Activated CD4-positive, alpha-beta T cell treated with anti-CD3 and anti-CD28 coated beads, Interleukin-2, amount 10 ng/mL, durations not matched to agents 24 days and 14 days (primary cell): Measurements from ENCODE around the gene CSF1. TPM values are rescaled to one million over a fixed set of nuclear protein-coding genes. Genes with fewer than 3 reads are reported as not detected.
A peak's percentile ranks its signal among the peaks of the same experiment; 100 is the strongest.

Source experiments
- DNase-seq: peaks from one replicate; pipeline ENCODE4 v3.0.0; 2022
- H3K27ac Mint-ChIP-seq: one replicate; pipeline ENCODE4 v1.8.0; 2022; ENCODE audit warnings: mild to moderate bottlenecking, mixed read lengths
- H3K27me3 Mint-ChIP-seq: one replicate; pipeline ENCODE4 v1.8.0; 2022; ENCODE audit warnings: mixed read lengths
- H3K36me3 Mint-ChIP-seq: one replicate; pipeline ENCODE4 v1.8.0; 2022; ENCODE audit warnings: low read depth, mild to moderate bottlenecking, mixed read lengths
- H3K4me1 Mint-ChIP-seq: one replicate; pipeline ENCODE4 v1.8.0; 2021; ENCODE audit warnings: mixed read lengths
- H3K4me3 Mint-ChIP-seq: one replicate; pipeline ENCODE4 v1.8.0; 2022; ENCODE audit warnings: mild to moderate bottlenecking, moderate library complexity, mixed read lengths
- H3K9me3 Mint-ChIP-seq: one replicate; pipeline ENCODE4 v1.8.0; 2021; ENCODE audit warnings: mixed read lengths
- intact Hi-C: fragments of 100-400 bp; cut with micrococcal nuclease; formaldehyde crosslinking; loops from one replicate; pipeline ENCODE4 v1.15.1; 2023
- total RNA-seq: library from RNA; stranded (reverse); gene quantifications from 2 replicates; pipeline ENCODE4 v1.2.3, GENCODE V29; 2022

CSF1 gene
- total RNA-seq, 1 donor from 2014 or later: 193 TPM

GRCh38 chr1:109969146-109969829 lies 58.6 kb downstream of the CSF1 start:
- no peaks in the 10 kb centered on the region for H3K4me1 Mint-ChIP-seq
- DNase-seq: no peak
- intact Hi-C loops: no loop called here
- no peak overlapping the region for H3K27ac Mint-ChIP-seq
- H3K36me3 Mint-ChIP-seq: no peaks in the 10 kb centered on the region
- H3K27me3 Mint-ChIP-seq: peaks cover 52% of the 10 kb centered on the region
- peaks cover 5% of the 10 kb centered on the region for H3K9me3 Mint-ChIP-seq
- H3K4me3 Mint-ChIP-seq: no peak overlapping the region

GRCh38 chr1:109969907-109970306 lies 59.3 kb downstream of the CSF1 start:
- peak; percentile 31 for DNase-seq
- H3K9me3 Mint-ChIP-seq: peaks cover 5% of the 10 kb centered on the region
- no peaks in the 10 kb centered on the region for H3K4me1 Mint-ChIP-seq
- no peak overlapping the region for H3K27ac Mint-ChIP-seq
- no peaks in the 10 kb centered on the region for H3K36me3 Mint-ChIP-seq
- intact Hi-C loops: no loop called here
- no peak overlapping the region for H3K4me3 Mint-ChIP-seq
- peaks cover 53% of the 10 kb centered on the region for H3K27me3 Mint-ChIP-seq

- no peak overlapping the region for H3K4me3 Mint-ChIP-seq
- intact Hi-C loops: no loop called here
- no peaks in the 10 kb centered on the region for H3K36me3 Mint-ChIP-seq
- H3K27ac Mint-ChIP-seq: no peak overlapping the region
- H3K27me3 Mint-ChIP-seq: peaks cover 49% of the 10 kb centered on the region
- H3K9me3 Mint-ChIP-seq: no peaks in the 10 kb centered on the region
- DNase-seq: no peak
- H3K4me1 Mint-ChIP-seq: no peaks in the 10 kb centered on the region
These were observed 60.9 kb downstream of the CSF1 start for GRCh38 chr1:109971559-109971958.

- H3K27me3 Mint-ChIP-seq: peaks cover 38% of the 10 kb centered on the region
- no peaks in the 10 kb centered on the region for H3K4me1 Mint-ChIP-seq
- H3K36me3 Mint-ChIP-seq: no peaks in the 10 kb centered on the region
- H3K27ac Mint-ChIP-seq: no peak overlapping the region
- H3K4me3 Mint-ChIP-seq: no peak overlapping the region
- intact Hi-C loops: no loop called here
- no peak for DNase-seq
- H3K9me3 Mint-ChIP-seq: no peaks in the 10 kb centered on the region
These were observed 63.5 kb downstream of the CSF1 start for GRCh38 chr1:109974191-109974590.

- H3K4me3 Mint-ChIP-seq: no peak overlapping the region
- no peaks in the 10 kb centered on the region for H3K9me3 Mint-ChIP-seq
- no peak for DNase-seq
- no peaks in the 10 kb centered on the region for H3K36me3 Mint-ChIP-seq
- intact Hi-C loops: no loop called here
- no peak overlapping the region for H3K27ac Mint-ChIP-seq
- H3K27me3 Mint-ChIP-seq: peaks cover 26% of the 10 kb centered on the region
- H3K4me1 Mint-ChIP-seq: no peaks in the 10 kb centered on the region
These were observed 65.1 kb downstream of the CSF1 start for GRCh38 chr1:109975718-109976117.

- Mint-ChIP-seq H3K9me3 (no peaks in the 10 kb centered on the region), H3K4me1 (no peaks in the 10 kb centered on the region), H3K27me3 (peaks cover 19% of the 10 kb centered on the region), H3K27ac (no peak overlapping the region), H3K36me3 (no peaks in the 10 kb centered on the region), H3K4me3 (no peak overlapping the region)
- DNase-seq: no peak
- intact Hi-C loops: no loop called here
These were observed 66.1 kb downstream of the CSF1 start for GRCh38 chr1:109976762-109977161.

GRCh38 chr1:109977225-109977624 lies 66.6 kb downstream of the CSF1 start:
- Mint-ChIP-seq H3K4me1 (no peaks in the 10 kb centered on the region), H3K27ac (no peak overlapping the region), H3K4me3 (no peak overlapping the region), H3K36me3 (no peaks in the 10 kb centered on the region), H3K9me3 (no peaks in the 10 kb centered on the region), H3K27me3 (peaks cover 17% of the 10 kb centered on the region)
- DNase-seq: no peak
- intact Hi-C loops: no loop called here

GRCh38 chr1:109977657-109978378 lies 67.2 kb downstream of the CSF1 start:
- no peak overlapping the region for H3K4me3 Mint-ChIP-seq
- no peak overlapping the region for H3K27ac Mint-ChIP-seq
- no peaks in the 10 kb centered on the region for H3K9me3 Mint-ChIP-seq
- no peaks in the 10 kb centered on the region for H3K4me1 Mint-ChIP-seq
- intact Hi-C loops: no loop called here
- no peak for DNase-seq
- no peaks in the 10 kb centered on the region for H3K36me3 Mint-ChIP-seq
- H3K27me3 Mint-ChIP-seq: peaks cover 14% of the 10 kb centered on the region

- Mint-ChIP-seq H3K4me1 (peaks cover 2% of the 10 kb centered on the region), H3K4me3 (no peak overlapping the region), H3K27me3 (peaks cover 10% of the 10 kb centered on the region), H3K36me3 (no peaks in the 10 kb centered on the region), H3K27ac (no peak overlapping the region), H3K9me3 (no peaks in the 10 kb centered on the region)
- intact Hi-C loops: no loop called here
- no peak for DNase-seq
These were observed 68.3 kb downstream of the CSF1 start for GRCh38 chr1:109978761-109979488.

GRCh38 chr1:109979489-109980091 lies 68.9 kb downstream of the CSF1 start:
- peaks cover 5% of the 10 kb centered on the region for H3K4me1 Mint-ChIP-seq
- H3K4me3 Mint-ChIP-seq: no peak overlapping the region
- intact Hi-C loops: no loop called here
- peaks cover under 1% of the 10 kb centered on the region for H3K36me3 Mint-ChIP-seq
- peaks cover 6% of the 10 kb centered on the region for H3K27me3 Mint-ChIP-seq
- no peak for DNase-seq
- no peaks in the 10 kb centered on the region for H3K9me3 Mint-ChIP-seq
- no peak overlapping the region for H3K27ac Mint-ChIP-seq

Other genes with a start within 250 kb of the CSF1 start
- gene GSTM2, start 242.8 kb upstream of the CSF1 start, total RNA-seq: 17.5 and 18.4 TPM in 2 replicates
- 92.2 and 94.2 TPM in 2 replicates for gene GSTM1, start 223.0 kb upstream of the CSF1 start, total RNA-seq
- gene GSTM5, start 198.6 kb upstream of the CSF1 start, total RNA-seq: 0.07 TPM in 1 of 2 replicates, not detected in the other
- 12.4 and 13.0 TPM in 2 replicates for gene GSTM3, start 169.8 kb upstream of the CSF1 start, total RNA-seq
- not detected in 2 replicates for gene EPS8L3, start 146.9 kb upstream of the CSF1 start, total RNA-seq
- 67.1 and 75.3 TPM in 2 replicates for gene AHCYL1, start 73.9 kb downstream of the CSF1 start, total RNA-seq
- gene STRIP1, start 123.8 kb downstream of the CSF1 start, total RNA-seq: 41.0 and 43.8 TPM in 2 replicates
- not detected in 2 replicates for gene ALX3, start 159.8 kb downstream of the CSF1 start, total RNA-seq
- not detected in 2 replicates for gene UBL4B, start 201.6 kb downstream of the CSF1 start, total RNA-seq
- 0.05 TPM in 1 of 2 replicates, not detected in the other for gene SLC6A17, start 239.6 kb downstream of the CSF1 start, total RNA-seq